Sigmoid colon (tissue), 7 donors: ENCODE data around the gene CHAT. TPM values are rescaled to one million over a fixed set of nuclear protein-coding genes. Genes with fewer than 3 reads are reported as not detected.

Source experiments
- DNase-seq: peaks from one replicate; pipeline ENCODE4 v3.0.0-alpha.2; 2019
- H3K27ac ChIP-seq, 4 donors: fragments of 200-600 bp; sonication (generic); one replicate each; pipeline ENCODE4 v1.5.1; 2016 to 2019; ENCODE audit warnings: mild to moderate bottlenecking in 1 of 4
- H3K27me3 ChIP-seq, 3 donors: fragments of 200-600 bp; sonication (generic); one replicate each; pipeline ENCODE4 v1.5.1; 2019; ENCODE audit warnings: mild to moderate bottlenecking in 1 of 3
- H3K36me3 ChIP-seq, 4 donors: fragments of 200-600 bp; sonication (generic); one replicate each; pipeline ENCODE4 v1.5.1; 2016 to 2019
- H3K4me1 ChIP-seq, 4 donors: fragments of 200-600 bp; sonication (generic); one replicate each; pipeline ENCODE4 v1.5.1; 2017 to 2019
- H3K4me3 ChIP-seq, 4 donors: fragments of 200-600 bp; sonication (generic); one replicate each; pipeline ENCODE4 v1.5.1; 2017 to 2019; ENCODE audit warnings: mild to moderate bottlenecking in 2 of 4, moderate library complexity in 1 of 4
- H3K9me3 ChIP-seq, 4 donors: fragments of 200-600 bp in 3 of 4; sonication (generic) in 3 of 4; one replicate each; pipeline versions ENCODE4 v1.5.1 to v1.6.1; 2013 to 2019
- EP300 ChIP-seq, 4 donors: sonication (generic); formaldehyde crosslinking; IDR thresholded peaks; one replicate each; pipeline ENCODE4 v1.6.1; 2017; ENCODE audit warnings: antibody characterized with exemption in 4 of 4
- POLR2A ChIP-seq, 2 donors: fragments of 450-650 bp; IDR thresholded peaks; one replicate each; pipeline ENCODE4 v1.6.1; 2016; ENCODE audit warnings: antibody characterized with exemption in 2 of 2, mild to moderate bottlenecking in 2 of 2, moderate library complexity in 2 of 2
- POLR2AphosphoS5 ChIP-seq, 4 donors: sonication (generic); formaldehyde crosslinking; IDR thresholded peaks; one replicate each; pipeline ENCODE4 v1.6.1; 2017; ENCODE audit warnings: antibody characterized with exemption in 4 of 4
- WGBS, 2 donors: extraction: QIAGEN DNeasy Blood & Tissue Kit; methylation state at CpG; one replicate each; pipeline ENCODE4 v1.1.7; 2013; 5-methylcytosine and 5-hydroxymethylcytosine counted together
- intact Hi-C: fragments of 100-400 bp; cut with DNase I; formaldehyde crosslinking; loops from one replicate; pipeline ENCODE4 v1.15.1; 2023
- polyA plus RNA-seq, 3 donors: library from polyadenylated mRNA; stranded (reverse); fragments of 200-250 nt; gene quantifications; one replicate each; pipeline ENCODE4 v1.2.3, GENCODE V29; 2013
- total RNA-seq, 4 donors: library from RNA; depleted of rRNA; stranded (reverse); fragments of >200 nt; gene quantifications; one replicate each; pipeline ENCODE4 v1.1.0, GENCODE V29; 2016
- TF ChIP-seq, protein P1 (sequence below), 4 experiments: fragments of 450-650 bp in 3 of 4; fragments of 200-600 bp in 1 of 4; IDR thresholded peaks; one replicate each; pipeline ENCODE4 v1.5.1; 2016 to 2019; ENCODE audit warnings: antibody characterized with exemption in 4 of 4, mild to moderate bottlenecking in 3 of 4, moderate library complexity in 2 of 4
- donor health status: healthy with polysubstance abuse.
- donor health status: Bipolar disorder and iron deficiency.
- donor health status: healthy.

Gene CHAT
- total and polyA plus RNA-seq, 7 donors = 0.41 to 0.57 TPM; not detected in 5

GRCh38 chr10:49700211-49700610, 86.4 kb downstream of the CHAT start:
- H3K4me3 ChIP-seq = no peak overlapping the region
- no peak overlapping the region for H3K27ac ChIP-seq
- no peak for DNase-seq
- H3K36me3 ChIP-seq = no peaks in the 10 kb centered on the region
- TF ChIP-seq POLR2AphosphoS5 (IDR thresholded peaks at IDR 0.05) = no peak
- TF ChIP-seq EP300 (IDR thresholded peaks at IDR 0.05) = no peak
- TF ChIP-seq POLR2A (IDR thresholded peaks at IDR 0.05) = no peak
- TF ChIP-seq, protein P1, sequence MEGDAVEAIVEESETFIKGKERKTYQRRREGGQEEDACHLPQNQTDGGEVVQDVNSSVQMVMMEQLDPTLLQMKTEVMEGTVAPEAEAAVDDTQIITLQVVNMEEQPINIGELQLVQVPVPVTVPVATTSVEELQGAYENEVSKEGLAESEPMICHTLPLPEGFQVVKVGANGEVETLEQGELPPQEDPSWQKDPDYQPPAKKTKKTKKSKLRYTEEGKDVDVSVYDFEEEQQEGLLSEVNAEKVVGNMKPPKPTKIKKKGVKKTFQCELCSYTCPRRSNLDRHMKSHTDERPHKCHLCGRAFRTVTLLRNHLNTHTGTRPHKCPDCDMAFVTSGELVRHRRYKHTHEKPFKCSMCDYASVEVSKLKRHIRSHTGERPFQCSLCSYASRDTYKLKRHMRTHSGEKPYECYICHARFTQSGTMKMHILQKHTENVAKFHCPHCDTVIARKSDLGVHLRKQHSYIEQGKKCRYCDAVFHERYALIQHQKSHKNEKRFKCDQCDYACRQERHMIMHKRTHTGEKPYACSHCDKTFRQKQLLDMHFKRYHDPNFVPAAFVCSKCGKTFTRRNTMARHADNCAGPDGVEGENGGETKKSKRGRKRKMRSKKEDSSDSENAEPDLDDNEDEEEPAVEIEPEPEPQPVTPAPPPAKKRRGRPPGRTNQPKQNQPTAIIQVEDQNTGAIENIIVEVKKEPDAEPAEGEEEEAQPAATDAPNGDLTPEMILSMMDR (IDR thresholded peaks at IDR 0.05) = no peak
- intact Hi-C loops = no loop called here
- H3K27me3 ChIP-seq = no peaks in the 10 kb centered on the region
- no peaks in the 10 kb centered on the region for H3K4me1 ChIP-seq
- 87 to 89% methylated on average over 3 of the region's 3 CpGs for WGBS, 2 donors
- H3K9me3 ChIP-seq = no peaks in the 10 kb centered on the region

DNA sequence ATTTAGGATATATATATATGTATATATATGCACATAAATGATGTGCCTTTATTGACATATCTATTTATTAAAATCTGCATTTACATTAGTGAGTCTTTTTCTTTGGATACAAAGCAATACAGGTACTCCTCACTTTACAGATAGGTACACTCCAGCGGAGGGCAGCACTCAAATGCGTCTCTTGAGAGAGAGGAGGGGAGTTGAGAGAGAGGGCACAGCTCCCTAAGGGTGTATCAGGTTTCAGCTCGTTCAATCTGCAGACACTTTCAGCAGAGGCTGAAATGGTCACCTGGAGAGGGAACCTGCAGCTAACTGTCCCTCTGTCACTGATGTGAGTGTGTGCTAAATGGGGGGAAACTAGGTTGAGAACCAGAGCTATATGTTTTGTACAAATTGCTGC, 87.2 kb downstream of the CHAT start:
- 7 to 17% methylated on average over 3 of the region's 3 CpGs for WGBS, 2 donors
- Histone ChIP-seq H3K4me1 (no peaks in the 10 kb centered on the region), H3K4me3 (no peak overlapping the region), H3K27me3 (no peaks in the 10 kb centered on the region), H3K9me3 (no peaks in the 10 kb centered on the region), H3K27ac (no peak overlapping the region), H3K36me3 (no peaks in the 10 kb centered on the region)
- intact Hi-C loops = no loop called here
- DNase-seq = no peak
- no peak for TF ChIP-seq POLR2A (IDR thresholded peaks at IDR 0.05)

GRCh38 chr10:49707585-49707984, 93.7 kb downstream of the CHAT start:
- H3K36me3 ChIP-seq = no peaks in the 10 kb centered on the region
- intact Hi-C loops = no loop called here
- no peaks in the 10 kb centered on the region for H3K9me3 ChIP-seq
- no peak for DNase-seq
- WGBS, 2 donors = 81 to 84% methylated on average over 3 of the region's 3 CpGs
- H3K4me3 ChIP-seq = no peak overlapping the region
- H3K4me1 ChIP-seq = no peaks in the 10 kb centered on the region
- H3K27ac ChIP-seq = no peak overlapping the region
- no peaks in the 10 kb centered on the region for H3K27me3 ChIP-seq
- TF ChIP-seq POLR2A (IDR thresholded peaks at IDR 0.05) (no peak), EP300 (IDR thresholded peaks at IDR 0.05) (no peak), POLR2AphosphoS5 (IDR thresholded peaks at IDR 0.05) (no peak)
- TF ChIP-seq, protein P1 (IDR thresholded peaks at IDR 0.05) = no peak

GRCh38 chr10:49709934-49710333, 96.1 kb downstream of the CHAT start:
- no peak overlapping the region for H3K4me3 ChIP-seq
- intact Hi-C loops = no loop called here
- no peaks in the 10 kb centered on the region for H3K27me3 ChIP-seq
- no peaks in the 10 kb centered on the region for H3K36me3 ChIP-seq
- TF ChIP-seq, protein P1 (IDR thresholded peaks at IDR 0.05) = no peak
- TF ChIP-seq EP300 (IDR thresholded peaks at IDR 0.05) (no peak), POLR2AphosphoS5 (IDR thresholded peaks at IDR 0.05) (no peak), POLR2A (IDR thresholded peaks at IDR 0.05) (no peak)
- H3K9me3 ChIP-seq = peaks cover 0 to 4% (median 0%) of the 10 kb centered on the region in 4 donors
- 60 to 77% methylated on average over 5 of the region's 5 CpGs for WGBS, 2 donors
- no peaks in the 10 kb centered on the region for H3K4me1 ChIP-seq
- no peak for DNase-seq
- H3K27ac ChIP-seq = no peak overlapping the region

GRCh38 chr10:49710966-49711365, 97.1 kb downstream of the CHAT start:
- no peak for DNase-seq
- intact Hi-C loops = no loop called here
- 81 to 86% methylated on average over 6 of the region's 6 CpGs for WGBS, 2 donors

More at GRCh38 chr10:49710966-49711365, 97.1 kb downstream of the CHAT start:
- Histone ChIP-seq H3K27me3 (no peaks in the 10 kb centered on the region), H3K36me3 (no peaks in the 10 kb centered on the region), H3K4me3 (no peak overlapping the region), H3K4me1 (no peaks in the 10 kb centered on the region), H3K9me3 (peaks cover 0 to 4% (median 0%) of the 10 kb centered on the region in 4 donors), H3K27ac (no peak overlapping the region)
- TF ChIP-seq, protein P1 (IDR thresholded peaks at IDR 0.05) = no peak
- no peak for TF ChIP-seq EP300 (IDR thresholded peaks at IDR 0.05)
- no peak for TF ChIP-seq POLR2A (IDR thresholded peaks at IDR 0.05)
- TF ChIP-seq POLR2AphosphoS5 (IDR thresholded peaks at IDR 0.05) = no peak
